Naive thymus-derived CD4-positive, alpha-beta T cell (primary cell): ENCODE measurements around the gene PCMTD2. TPM values are rescaled to one million over a fixed set of nuclear protein-coding genes. Genes with fewer than 3 reads are reported as not detected.
"Not testable (repeated sequence)": the region's sequence is repeated elsewhere in the genome, so short reads cannot be mapped to it uniquely, and the experiment has no call there.

ENCODE experiments used
- ATAC-seq: fragments of 150-1000 bp; cut with Tn5 transposase; 2 replicates; pipeline ENCODE4 v1.10.0; 2021; ENCODE audit warnings: mild to moderate bottlenecking, moderate library complexity
- CTCF ChIA-PET: fragments of 350-600 bp; sonication (Branson Sonifier 250); formaldehyde crosslinking; loops from one replicate; lab custom pipeline; 2021; ENCODE audit warnings: antibody characterized with exemption; lab: Charles Lee
- POLR2A ChIA-PET: fragments of 350-600 bp; sonication (Branson Sonifier 250); formaldehyde crosslinking; loops from one replicate; lab custom pipeline; 2021; ENCODE audit warnings: antibody characterized with exemption, inconsistent platforms; lab: Charles Lee
- DNase-seq, 9 donors: peaks; one replicate each; pipeline versions ENCODE4 v3.0.0 to v3.0.0-alpha.2; 2020 to 2022; ENCODE audit warnings: mixed read lengths in 1 of 9
- H3K27ac ChIP-seq: one replicate; pipeline ENCODE4 v1.7.0; 2013; ENCODE audit warnings: mild to moderate bottlenecking, low read depth, low read length, moderate library complexity
- H3K27me3 ChIP-seq, 2 donors: one replicate each; pipeline ENCODE4 v1.7.0; 2013; ENCODE audit warnings: low read length in 2 of 2, mild to moderate bottlenecking in 2 of 2, moderate library complexity in 2 of 2; ENCODE audit not compliant: control insufficient read depth in 2 of 2, insufficient read depth in 2 of 2
- H3K36me3 ChIP-seq, 3 experiments: 1 replicate in 2 of 3; 2 replicates in 1 of 3; pipeline ENCODE4 v1.7.0; 2013; ENCODE audit warnings: low read length in 3 of 3, mild to moderate bottlenecking in 3 of 3, moderate library complexity in 1 of 3; ENCODE audit not compliant: insufficient read depth in 3 of 3, control insufficient read depth in 2 of 3
- H3K4me1 ChIP-seq, 2 donors: one replicate each; pipeline ENCODE4 v1.7.0; 2013; ENCODE audit warnings: low read length in 2 of 2, mild to moderate bottlenecking in 2 of 2, moderate library complexity in 1 of 2; ENCODE audit not compliant: control insufficient read depth in 2 of 2, insufficient read depth in 2 of 2
- H3K4me3 ChIP-seq: 2 replicates; pipeline ENCODE4 v1.7.0; 2013; ENCODE audit warnings: mild to moderate bottlenecking, low read length
- H3K9me3 ChIP-seq, 3 experiments: 1 replicate in 2 of 3; 2 replicates in 1 of 3; pipeline ENCODE4 v1.7.0; 2013; ENCODE audit warnings: low read length in 3 of 3; ENCODE audit not compliant: control insufficient read depth in 2 of 3
- H3K27ac Mint-ChIP-seq, 9 donors: one replicate each; pipeline ENCODE4 v1.8.0; 2020 to 2022; ENCODE audit warnings: mixed read lengths in 9 of 9, mild to moderate bottlenecking in 8 of 9, moderate library complexity in 5 of 9, inconsistent platforms in 2 of 9
- H3K27me3 Mint-ChIP-seq, 5 donors: one replicate each; pipeline ENCODE4 v1.8.0; 2021 to 2022; ENCODE audit warnings: mixed read lengths in 5 of 5, mild to moderate bottlenecking in 1 of 5
- H3K36me3 Mint-ChIP-seq, 5 donors: one replicate each; pipeline ENCODE4 v1.8.0; 2020 to 2022; ENCODE audit warnings: mixed read lengths in 5 of 5, mild to moderate bottlenecking in 3 of 5, inconsistent platforms in 1 of 5
- H3K4me1 Mint-ChIP-seq, 7 donors: one replicate each; pipeline ENCODE4 v1.8.0; 2020 to 2022; ENCODE audit warnings: mixed read lengths in 7 of 7, mild to moderate bottlenecking in 3 of 7, inconsistent platforms in 1 of 7
- H3K4me3 Mint-ChIP-seq, 10 donors: one replicate each; pipeline ENCODE4 v1.8.0; 2020 to 2022; ENCODE audit warnings: mild to moderate bottlenecking in 10 of 10, mixed read lengths in 10 of 10, moderate library complexity in 6 of 10, inconsistent platforms in 2 of 10
- H3K9me3 Mint-ChIP-seq, 11 donors: one replicate each; pipeline ENCODE4 v1.8.0; 2020 to 2022; ENCODE audit warnings: mixed read lengths in 11 of 11, mild to moderate bottlenecking in 4 of 11, inconsistent platforms in 1 of 11, moderate library complexity in 1 of 11
- intact Hi-C, 2 donors: fragments of 100-400 bp; cut with micrococcal nuclease; formaldehyde crosslinking; loops; one replicate each; pipeline ENCODE4 v1.15.1; 2023
- polyA plus RNA-seq, 2 donors: library from polyadenylated mRNA; unstranded; fragments of 300-500 nt; fragmentation: Illumina TruSeq; gene quantifications; one replicate each; pipeline ENCODE4 v1.2.3, GENCODE V29; 2021
- total RNA-seq, 6 experiments: library from RNA in 5 of 6; stranded (reverse) in 5 of 6; gene quantifications; 1 replicate in 5 of 6; 2 replicates in 1 of 6; pipeline ENCODE4 v1.2.3 and lab custom pipeline; 2021 to 2026

Gene PCMTD2
- total and polyA plus RNA-seq, 7 experiments from 2014 or later = 60.5 to 229 (median 102) TPM

GRCh38 chr20:64231621-64232550 lies 23.7 kb upstream of the PCMTD2 start:
- peak overlapping the region in 1 of 9 donors; percentile 14 for H3K27ac Mint-ChIP-seq
- DNase-seq = no peak
- ChIA-PET POLR2A (no interaction called here), CTCF (no interaction called here)
- no peaks in the 10 kb centered on the region for H3K27me3 Mint-ChIP-seq
- no peaks in the 10 kb centered on the region for H3K9me3 ChIP-seq
- no peaks in the 10 kb centered on the region for H3K36me3 ChIP-seq
- peaks cover 3 to 26% (median 18%) of the 10 kb centered on the region in 7 donors for H3K4me1 Mint-ChIP-seq
- peaks cover 3 to 13% of the 10 kb centered on the region in 2 donors for H3K4me1 ChIP-seq
- no peaks in the 10 kb centered on the region for H3K27me3 ChIP-seq
- H3K27ac ChIP-seq = no peak overlapping the region
- intact Hi-C loops = no loop called here
- no peaks in the 10 kb centered on the region for H3K36me3 Mint-ChIP-seq
- no peak overlapping the region for H3K4me3 Mint-ChIP-seq
- ATAC-seq = no peak
- no peak overlapping the region for H3K4me3 ChIP-seq
- no peaks in the 10 kb centered on the region for H3K9me3 Mint-ChIP-seq

GRCh38 chr20:64232794-64233193 lies 22.8 kb upstream of the PCMTD2 start:
- ChIA-PET POLR2A (no interaction called here), CTCF (no interaction called here)
- no peaks in the 10 kb centered on the region for H3K36me3 Mint-ChIP-seq
- no peak overlapping the region for H3K4me3 Mint-ChIP-seq
- no peaks in the 10 kb centered on the region for H3K9me3 Mint-ChIP-seq
- intact Hi-C loops = no loop called here
- H3K27me3 ChIP-seq = no peaks in the 10 kb centered on the region
- peaks cover 0 to 22% (median 15%) of the 10 kb centered on the region in 7 donors for H3K4me1 Mint-ChIP-seq
- H3K36me3 ChIP-seq = no peaks in the 10 kb centered on the region
- no peak for DNase-seq
- peak overlapping the region in 2 of 9 donors; percentile 14 to 28 for H3K27ac Mint-ChIP-seq
- H3K27ac ChIP-seq = no peak overlapping the region
- ATAC-seq = no peak
- no peaks in the 10 kb centered on the region for H3K27me3 Mint-ChIP-seq
- H3K4me1 ChIP-seq = peaks cover 0 to 9% of the 10 kb centered on the region in 2 donors
- no peaks in the 10 kb centered on the region for H3K9me3 ChIP-seq
- H3K4me3 ChIP-seq = no peak overlapping the region

- ChIA-PET POLR2A (interaction anchor here (1.0 kb wide), 1 partner anchor 10 kb away, joined by 3 read pairs; no protein-coding TSS in a partner anchor), CTCF (no interaction called here)
- Mint-ChIP-seq H3K4me1 (peaks cover 0 to 15% (median 11%) of the 10 kb centered on the region in 7 donors), H3K36me3 (no peaks in the 10 kb centered on the region), H3K27ac (peak overlapping the region in 6 of 9 donors; percentile 6 to 66 (median 48)), H3K4me3 (peak overlapping the region in 1 of 10 donors; percentile 27), H3K27me3 (no peaks in the 10 kb centered on the region), H3K9me3 (no peaks in the 10 kb centered on the region)
- intact Hi-C loops = no loop called here
- ATAC-seq (no peak), DNase-seq (no peak)
- Histone ChIP-seq H3K36me3 (no peaks in the 10 kb centered on the region), H3K27ac (no peak overlapping the region), H3K4me1 (peaks cover 0 to 4% of the 10 kb centered on the region in 2 donors), H3K4me3 (no peak overlapping the region), H3K27me3 (no peaks in the 10 kb centered on the region), H3K9me3 (no peaks in the 10 kb centered on the region)
Measured at GRCh38 chr20:64233725-64234124, 21.8 kb upstream of the PCMTD2 start.

GRCh38 chr20:64234291-64234791 lies 21.2 kb upstream of the PCMTD2 start:
- Histone ChIP-seq H3K27me3 (no peaks in the 10 kb centered on the region), H3K4me1 (peaks cover 0 to 4% of the 10 kb centered on the region in 2 donors), H3K4me3 (no peak overlapping the region), H3K9me3 (no peaks in the 10 kb centered on the region), H3K36me3 (no peaks in the 10 kb centered on the region), H3K27ac (no peak overlapping the region)
- Mint-ChIP-seq H3K27me3 (no peaks in the 10 kb centered on the region), H3K4me3 (no peak overlapping the region), H3K36me3 (no peaks in the 10 kb centered on the region), H3K4me1 (peaks cover 0 to 15% (median 11%) of the 10 kb centered on the region in 7 donors), H3K9me3 (no peaks in the 10 kb centered on the region), H3K27ac (peak overlapping the region in 4 of 9 donors; percentile 6 to 66 (median 36))
- intact Hi-C loops = no loop called here
- ChIA-PET POLR2A (interaction anchor here (1.0 kb wide), 1 partner anchor 9 kb away, joined by 3 read pairs; no protein-coding TSS in a partner anchor), CTCF (no interaction called here)
- DNase-seq = no peak
- ATAC-seq = no peak

GRCh38 chr20:64234921-64235565 lies 20.5 kb upstream of the PCMTD2 start:
- H3K27ac Mint-ChIP-seq, intact Hi-C loops, CTCF ChIA-PET, H3K4me3 Mint-ChIP-seq, H3K9me3 Mint-ChIP-seq, H3K4me1 ChIP-seq, H3K4me3 ChIP-seq, H3K9me3 ChIP-seq, H3K27me3 ChIP-seq, ATAC-seq, H3K27me3 Mint-ChIP-seq, H3K27ac ChIP-seq, H3K36me3 Mint-ChIP-seq, H3K36me3 ChIP-seq, DNase-seq: not testable (repeated sequence)
- H3K4me1 Mint-ChIP-seq = peaks cover 0 to 15% (median 11%) of the 10 kb centered on the region in 7 donors
- POLR2A ChIA-PET = interaction anchor here (0.6 kb wide), 1 partner anchor 40 kb away, joined by 4 read pairs; no protein-coding TSS in a partner anchor

GRCh38 chr20:64236137-64237088 lies 19.1 kb upstream of the PCMTD2 start:
- Mint-ChIP-seq H3K4me3 (no peak overlapping the region), H3K9me3 (no peaks in the 10 kb centered on the region), H3K27me3 (no peaks in the 10 kb centered on the region), H3K4me1 (peaks cover 0 to 15% (median 11%) of the 10 kb centered on the region in 7 donors), H3K36me3 (no peaks in the 10 kb centered on the region), H3K27ac (peak overlapping the region in 1 of 9 donors; percentile 2)
- ChIA-PET POLR2A (no interaction called here), CTCF (no interaction called here)
- intact Hi-C loops = no loop called here
- Histone ChIP-seq H3K4me3 (no peak overlapping the region), H3K27ac (no peak overlapping the region), H3K27me3 (no peaks in the 10 kb centered on the region), H3K36me3 (no peaks in the 10 kb centered on the region), H3K4me1 (peaks cover 0 to 4% of the 10 kb centered on the region in 2 donors), H3K9me3 (no peaks in the 10 kb centered on the region)
- no peak for ATAC-seq
- DNase-seq = no peak
